Measurements from ENCODE around the gene ABCD4. TPM values are rescaled to one million over a fixed set of nuclear protein-coding genes. Genes with fewer than 3 reads are reported as not detected.

Gene ABCD4
- total RNA-seq, 1 donor from 2014 or later = 61.1 TPM

GRCh38 chr14:74326369-74327152 is 23.8 kb upstream of the ABCD4 start:
- no peaks in the 10 kb centered on the region for H3K36me3 ChIP-seq (ENCODE audit: control insufficient read depth, insufficient read depth, low read length)
- H3K27me3 ChIP-seq (ENCODE audit: control insufficient read depth, insufficient read depth, low read length) = peaks cover 8% of the 10 kb centered on the region
- no peak for DNase-seq (ENCODE audit: low read depth)
- no peak overlapping the region for H3K4me3 ChIP-seq (ENCODE audit: low read depth, low read length)
- no peak for TF ChIP-seq CTCF (IDR thresholded peaks at IDR 0.05; ENCODE audit: insufficient read depth, low read length, poor library complexity, severe bottlenecking)

GRCh38 chr14:74325446-74325845 is 22.7 kb upstream of the ABCD4 start:
- Histone ChIP-seq H3K27me3 (ENCODE audit: control insufficient read depth, insufficient read depth, low read length) (peaks cover 8% of the 10 kb centered on the region), H3K36me3 (ENCODE audit: control insufficient read depth, insufficient read depth, low read length) (no peaks in the 10 kb centered on the region), H3K4me3 (ENCODE audit: low read depth, low read length) (no peak overlapping the region)
- no peak for DNase-seq (ENCODE audit: low read depth)
- TF ChIP-seq CTCF (IDR thresholded peaks at IDR 0.05; ENCODE audit: insufficient read depth, low read length, poor library complexity, severe bottlenecking) = no peak

GRCh38 chr14:74324931-74325361 is 22.2 kb upstream of the ABCD4 start:
- peak; percentile 74 for TF ChIP-seq CTCF (IDR thresholded peaks at IDR 0.05; ENCODE audit: insufficient read depth, low read length, poor library complexity, severe bottlenecking)
- Histone ChIP-seq H3K27me3 (ENCODE audit: control insufficient read depth, insufficient read depth, low read length) (peaks cover 8% of the 10 kb centered on the region), H3K4me3 (ENCODE audit: low read depth, low read length) (no peak overlapping the region), H3K36me3 (ENCODE audit: control insufficient read depth, insufficient read depth, low read length) (no peaks in the 10 kb centered on the region)
- DNase-seq (ENCODE audit: low read depth) = no peak

- Histone ChIP-seq H3K4me3 (ENCODE audit: low read depth, low read length) (no peak overlapping the region), H3K27me3 (ENCODE audit: control insufficient read depth, insufficient read depth, low read length) (no peaks in the 10 kb centered on the region), H3K36me3 (ENCODE audit: control insufficient read depth, insufficient read depth, low read length) (no peaks in the 10 kb centered on the region)
- TF ChIP-seq CTCF (IDR thresholded peaks at IDR 0.05; ENCODE audit: insufficient read depth, low read length, poor library complexity, severe bottlenecking) = no peak
- DNase-seq (ENCODE audit: low read depth) = no peak
These were observed 11.8 kb upstream of the ABCD4 start for GRCh38 chr14:74314576-74314975.

- DNase-seq (ENCODE audit: low read depth) = no peak
- no peaks in the 10 kb centered on the region for H3K27me3 ChIP-seq (ENCODE audit: control insufficient read depth, insufficient read depth, low read length)
- H3K4me3 ChIP-seq (ENCODE audit: low read depth, low read length) = no peak overlapping the region
- TF ChIP-seq CTCF (IDR thresholded peaks at IDR 0.05; ENCODE audit: insufficient read depth, low read length, poor library complexity, severe bottlenecking) = no peak
- no peaks in the 10 kb centered on the region for H3K36me3 ChIP-seq (ENCODE audit: control insufficient read depth, insufficient read depth, low read length)
These were observed 10.9 kb upstream of the ABCD4 start for GRCh38 chr14:74313601-74314000.

- H3K27me3 ChIP-seq (ENCODE audit: control insufficient read depth, insufficient read depth, low read length) = no peaks in the 10 kb centered on the region
These were observed 9.4 kb upstream of the ABCD4 start for GRCh38 chr14:74312161-74312560.

More at GRCh38 chr14:74312161-74312560, 9.4 kb upstream of the ABCD4 start:
- no peak for TF ChIP-seq CTCF (IDR thresholded peaks at IDR 0.05; ENCODE audit: insufficient read depth, low read length, poor library complexity, severe bottlenecking)
- no peaks in the 10 kb centered on the region for H3K36me3 ChIP-seq (ENCODE audit: control insufficient read depth, insufficient read depth, low read length)
- DNase-seq (ENCODE audit: low read depth) = no peak
- H3K4me3 ChIP-seq (ENCODE audit: low read depth, low read length) = no peak overlapping the region

All from kidney epithelial cell (primary cell).